Panc1 (cell line): ENCODE data around the gene MAP2K4.

Source experiments
- SIN3A ChIP-seq: IDR thresholded peaks from 2 replicates; pipeline ENCODE4 v1.6.1; 2012; ENCODE audit warnings: low read depth, mild to moderate bottlenecking, low read length, moderate library complexity, borderline replicate concordance; ENCODE audit not compliant: insufficient read depth
- TF ChIP-seq, protein P1 (sequence below): fragments of 450-650 bp; IDR thresholded peaks from 2 replicates; pipeline ENCODE4 v1.5.1; 2017; ENCODE audit warnings: mild to moderate bottlenecking

DNA sequence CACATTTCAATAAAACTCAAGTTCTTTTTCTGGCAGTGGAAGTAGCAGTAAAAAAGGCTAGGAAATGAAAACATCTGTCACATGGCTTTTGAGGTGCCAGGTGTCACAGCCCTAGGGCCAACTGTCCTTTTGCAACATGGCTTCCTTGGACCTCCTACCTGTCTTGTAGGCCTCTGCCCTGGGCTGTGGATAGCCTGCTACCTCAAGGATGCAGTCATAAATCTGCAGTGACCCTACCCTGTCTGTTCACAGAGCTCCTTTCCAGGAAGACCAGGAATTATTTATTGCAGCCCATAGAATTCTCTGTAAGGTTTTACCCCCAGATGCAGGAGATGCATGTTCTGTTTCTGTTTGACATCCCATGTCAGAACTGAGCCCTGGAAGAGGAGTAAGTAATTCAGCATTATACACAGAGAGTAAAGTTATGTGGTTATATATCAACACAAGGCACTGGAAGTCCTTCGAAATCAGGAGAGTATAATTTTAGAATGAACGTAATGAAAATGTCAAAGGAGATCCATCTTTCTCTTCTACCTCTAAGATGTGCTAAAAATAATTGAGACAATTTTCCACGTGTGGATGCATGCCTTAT lies 172.6 kb downstream of the MAP2K4 start:
- TF ChIP-seq, protein P1, sequence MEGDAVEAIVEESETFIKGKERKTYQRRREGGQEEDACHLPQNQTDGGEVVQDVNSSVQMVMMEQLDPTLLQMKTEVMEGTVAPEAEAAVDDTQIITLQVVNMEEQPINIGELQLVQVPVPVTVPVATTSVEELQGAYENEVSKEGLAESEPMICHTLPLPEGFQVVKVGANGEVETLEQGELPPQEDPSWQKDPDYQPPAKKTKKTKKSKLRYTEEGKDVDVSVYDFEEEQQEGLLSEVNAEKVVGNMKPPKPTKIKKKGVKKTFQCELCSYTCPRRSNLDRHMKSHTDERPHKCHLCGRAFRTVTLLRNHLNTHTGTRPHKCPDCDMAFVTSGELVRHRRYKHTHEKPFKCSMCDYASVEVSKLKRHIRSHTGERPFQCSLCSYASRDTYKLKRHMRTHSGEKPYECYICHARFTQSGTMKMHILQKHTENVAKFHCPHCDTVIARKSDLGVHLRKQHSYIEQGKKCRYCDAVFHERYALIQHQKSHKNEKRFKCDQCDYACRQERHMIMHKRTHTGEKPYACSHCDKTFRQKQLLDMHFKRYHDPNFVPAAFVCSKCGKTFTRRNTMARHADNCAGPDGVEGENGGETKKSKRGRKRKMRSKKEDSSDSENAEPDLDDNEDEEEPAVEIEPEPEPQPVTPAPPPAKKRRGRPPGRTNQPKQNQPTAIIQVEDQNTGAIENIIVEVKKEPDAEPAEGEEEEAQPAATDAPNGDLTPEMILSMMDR: no peak
- no peak for TF ChIP-seq SIN3A
